K562 (cell line): Measurements from ENCODE around the gene GET3. TPM values are rescaled to one million over a fixed set of nuclear protein-coding genes. Genes with fewer than 3 reads are reported as not detected.

Experiments
- BRF1 ChIP-seq: IDR thresholded peaks from 3 replicates; pipeline ENCODE4 v1.6.1; 2011; ENCODE audit warnings: borderline replicate concordance, mild to moderate bottlenecking; ENCODE audit not compliant: insufficient read length; ENCODE audit errors: extremely low read depth
- CHD2 ChIP-seq: IDR thresholded peaks from 2 replicates; pipeline ENCODE4 v1.6.1; 2011; ENCODE audit warnings: low read depth, low read length
- CREM ChIP-seq: IDR thresholded peaks from 2 replicates; pipeline ENCODE4 v1.6.1; 2014; ENCODE audit warnings: antibody characterized with exemption, low read depth
- ELF1 ChIP-seq: fragments of 200-800 bp; sonication (Bioruptor generic); IDR thresholded peaks from 2 replicates; pipeline ENCODE4 v1.6.1; 2016; ENCODE audit warnings: missing genetic modification characterization, missing compliant biosample characterization
- ESRRA ChIP-seq: fragments of 450-650 bp; IDR thresholded peaks from 2 replicates; pipeline ENCODE4 v1.6.1; 2014; ENCODE audit warnings: low read depth, mild to moderate bottlenecking, moderate library complexity, borderline replicate concordance
- HCFC1 ChIP-seq: IDR thresholded peaks from 2 replicates; pipeline ENCODE4 v1.6.1; 2012; ENCODE audit warnings: low read depth, low read length, improper control_type of control experiment
- HDAC1 ChIP-seq, 2 experiments: fragments of 450-650 bp; IDR thresholded peaks; 2 replicates each; pipeline ENCODE4 v1.6.1; 2016 to 2017; ENCODE audit warnings: inconsistent platforms in 1 of 2, mild to moderate bottlenecking in 1 of 2, moderate library complexity in 1 of 2
- HNRNPUL1 ChIP-seq: fragments of 200-400 bp; formaldehyde crosslinking; IDR thresholded peaks from 2 replicates; pipeline ENCODE4 v1.6.1; 2017; ENCODE audit warnings: low read length
- JUN ChIP-seq, 2 experiments: sonication (generic) in 1 of 2; formaldehyde crosslinking in 1 of 2; IDR thresholded peaks; 2 replicates each; pipeline versions ENCODE4 v1.6.1 to v1.8.0; 2012 to 2022; ENCODE audit warnings: borderline replicate concordance in 2 of 2, mild to moderate bottlenecking in 2 of 2, improper control_type of control experiment in 1 of 2, low read depth in 1 of 2, low read length in 1 of 2, missing genetic modification reagents in 1 of 2
- KDM4B ChIP-seq, 2 experiments: fragments of 450-650 bp in 1 of 2; sonication (generic) in 1 of 2; IDR thresholded peaks; 2 replicates each; pipeline ENCODE4 v1.6.1; 2016 to 2017; ENCODE audit warnings: borderline replicate concordance in 2 of 2, antibody characterized with exemption in 1 of 2, low read depth in 1 of 2, mild to moderate bottlenecking in 1 of 2
- MYC ChIP-seq, 2 experiments: fragments of 250-450 bp in 1 of 2; sonication (Bioruptor Pico) in 1 of 2; IDR thresholded peaks; 2 replicates each; pipeline versions ENCODE4 v1.5.1 to v1.6.1; 2012 to 2021; ENCODE audit warnings: low read depth in 2 of 2, borderline replicate concordance in 1 of 2, improper control_type of control experiment in 1 of 2, low read length in 1 of 2, mild to moderate bottlenecking in 1 of 2, moderate library complexity in 1 of 2
- PHF8 ChIP-seq: fragments of 200-600 bp; sonication (generic); IDR thresholded peaks from 2 replicates; pipeline ENCODE4 v1.6.1; 2012; ENCODE audit warnings: mixed run types, mild to moderate bottlenecking, inconsistent platforms, low read length, moderate library complexity, borderline replicate concordance
- SIN3B ChIP-seq: fragments of 450-650 bp; IDR thresholded peaks from 2 replicates; pipeline ENCODE4 v1.6.1; 2017; ENCODE audit warnings: low read depth, mild to moderate bottlenecking, moderate library complexity
- SMAD2 ChIP-seq: fragments of 150-350 bp; IDR thresholded peaks from 2 replicates; pipeline ENCODE4 v1.6.1; 2014; ENCODE audit warnings: low read depth, mild to moderate bottlenecking, low read length
- SNIP1 ChIP-seq: fragments of 450-650 bp; IDR thresholded peaks from 2 replicates; pipeline ENCODE4 v1.7.1; 2017; ENCODE audit warnings: low read depth, mild to moderate bottlenecking
- SOX6 ChIP-seq: fragments of 450-650 bp; IDR thresholded peaks from 2 replicates; pipeline ENCODE4 v1.6.1; 2014; ENCODE audit warnings: mild to moderate bottlenecking
- SUPT5H ChIP-seq: fragments of 450-650 bp; IDR thresholded peaks from 2 replicates; pipeline ENCODE4 v1.6.1; 2016
- ZNF143 ChIP-seq: sonication (generic); formaldehyde crosslinking; IDR thresholded peaks from 2 replicates; pipeline ENCODE4 v1.9.0; 2022; ENCODE audit warnings: mild to moderate bottlenecking, missing genetic modification reagents
- ZNF436 ChIP-seq: fragments of 250-450, 450-650 bp; sonication (Bioruptor Pico); formaldehyde crosslinking; IDR thresholded peaks from 2 replicates; pipeline ENCODE4 v1.7.0; 2020; ENCODE audit warnings: mild to moderate bottlenecking
- polyA plus RNA-seq, 8 experiments: library from polyadenylated mRNA; depleted of rRNA in 4 of 8; stranded (reverse) in 5 of 8; unstranded in 3 of 8; fragments of >200 nt; fragmentation: Nextera tagmentation in 2 of 8; fragmentation: Illumina TruSeq in 1 of 8; extraction: Ambion mirVana in 2 of 8; extraction: Trizol in 1 of 8; gene quantifications; 2 replicates each; pipeline versions ENCODE4 v1.2.1 to v1.2.3, GENCODE V29; 2011 to 2014; ENCODE audit warnings: inconsistent platforms in 1 of 8, missing spikeins in 1 of 8
- total RNA-seq, 7 experiments: library from RNA; depleted of rRNA in 6 of 7; stranded (reverse); fragments of >200 nt in 6 of 7; fragmentation: Illumina TruSeq in 2 of 7; extraction: Trizol in 2 of 7; gene quantifications; 2 replicates each; pipeline versions ENCODE4 v1.2.1 to v1.2.3, GENCODE V29; 2011 to 2021; ENCODE audit warnings: low replicate concordance in 1 of 7
- TF ChIP-seq, protein P1 (sequence below), 2 experiments: fragments of 450-650 bp in 1 of 2; sonication (generic) in 1 of 2; formaldehyde crosslinking in 1 of 2; IDR thresholded peaks in 1 of 2; conservative IDR thresholded peaks in 1 of 2; 2 replicates each; pipeline versions ENCODE4 v1.6.1 to v1.8.1; 2016 to 2023; ENCODE audit warnings: mild to moderate bottlenecking in 2 of 2, moderate library complexity in 2 of 2, inconsistent platforms in 1 of 2, missing genetic modification reagents in 1 of 2
- TF ChIP-seq, protein P2 (sequence below): fragments of 250-450 bp; sonication (Bioruptor Pico); IDR thresholded peaks from 2 replicates; pipeline ENCODE4 v1.8.0; 2021; ENCODE audit warnings: borderline replicate concordance, mild to moderate bottlenecking, moderate library complexity; ENCODE audit not compliant: poor library complexity, severe bottlenecking
- TF ChIP-seq, protein P3 (sequence below): fragments of 200-800 bp; sonication (Bioruptor generic); IDR thresholded peaks from 2 replicates; pipeline ENCODE4 v1.6.1; 2017; ENCODE audit warnings: missing genetic modification characterization, missing compliant biosample characterization

Gene GET3
- total and polyA plus RNA-seq, 9 of the 15 experiments (the other 6 are each of a cell fraction or from before 2014, with no cell fraction given), result 8.3 to 83.5 (median 51.8) TPM

DNA sequence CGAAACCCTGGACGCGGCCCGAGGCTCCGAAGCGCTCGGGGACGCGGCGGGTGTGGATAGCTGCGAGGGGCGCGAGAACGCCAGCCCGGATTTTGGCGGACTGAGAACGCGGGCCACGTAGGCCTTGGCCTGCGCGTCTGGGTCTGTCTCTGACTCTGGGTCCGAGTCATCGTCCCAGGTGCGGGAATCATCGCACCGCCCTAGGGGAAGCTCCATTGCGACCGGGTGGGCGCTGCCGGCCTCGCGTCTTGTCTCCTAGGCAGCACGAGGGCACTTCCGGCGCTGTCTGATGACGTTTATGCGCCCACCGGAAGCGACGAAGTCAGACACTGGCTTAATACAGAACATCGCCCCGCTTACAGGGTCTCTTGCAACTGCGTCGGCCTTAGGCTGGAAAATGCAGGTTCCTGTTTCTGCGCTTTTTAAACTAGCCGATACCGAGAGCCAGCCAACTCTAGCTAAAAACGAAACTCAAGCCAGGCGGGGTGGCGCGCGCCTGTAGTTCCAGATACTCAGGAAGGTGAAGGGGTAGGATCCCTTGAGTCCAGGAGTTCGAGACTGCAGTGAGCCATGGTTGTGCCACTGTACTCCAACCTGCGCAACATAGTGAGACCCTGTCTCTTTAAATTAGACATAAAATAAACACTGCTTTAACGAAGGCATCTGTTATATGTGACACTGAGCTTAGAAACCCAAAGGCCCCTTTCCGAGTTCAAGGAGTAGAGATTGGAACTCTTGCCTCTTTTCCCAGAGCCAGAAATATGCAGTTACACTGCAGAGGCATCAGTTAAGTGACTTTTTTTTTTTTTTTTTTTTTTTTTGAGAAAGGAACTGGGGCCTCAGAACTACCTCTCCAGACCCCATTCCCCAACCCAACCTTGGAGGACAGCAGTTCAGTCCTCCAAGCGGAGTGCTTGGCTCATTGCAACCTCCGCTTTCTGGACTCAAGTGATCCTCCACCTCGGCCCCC lies 40.6 kb upstream of the GET3 start, which contains the start of gene FBXW9 (continued):
- TF ChIP-seq, protein P1, sequence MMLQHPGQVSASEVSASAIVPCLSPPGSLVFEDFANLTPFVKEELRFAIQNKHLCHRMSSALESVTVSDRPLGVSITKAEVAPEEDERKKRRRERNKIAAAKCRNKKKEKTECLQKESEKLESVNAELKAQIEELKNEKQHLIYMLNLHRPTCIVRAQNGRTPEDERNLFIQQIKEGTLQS (IDR thresholded peaks at IDR 0.05), result 0 out of 2 replicates have a peak, but pooled peaks have one; percentile 7
- TF ChIP-seq, protein P1 (CRISPR knock-in tag; conservative IDR thresholded peaks at IDR 0.05), result no peak
- TF ChIP-seq SIN3B, result peak; percentile 91
- peak; percentile 85 for TF ChIP-seq SUPT5H
- no peak for TF ChIP-seq ZNF143 (CRISPR knock-in tag)
- TF ChIP-seq ZNF436, result no peak
- TF ChIP-seq SNIP1, result no peak
- peak; percentile 65 to 99; a peak in 2 of 4 replicates for TF ChIP-seq HDAC1 (IDR thresholded peaks at IDR 0.05)
- peak; percentile 87 for TF ChIP-seq HCFC1
- TF ChIP-seq JUN (IDR thresholded peaks at IDR 0.05; ENCODE audit: borderline replicate concordance, low read depth, low read length), result peak; percentile 26; the same call in 1 of the 2 replicates
- TF ChIP-seq JUN (CRISPR knock-in tag; IDR thresholded peaks at IDR 0.05; ENCODE audit: borderline replicate concordance), result no peak
- 0 out of 2 replicates have a peak, but pooled peaks have one; percentile 20 for TF ChIP-seq SOX6
- TF ChIP-seq BRF1, result no peak
- TF ChIP-seq, protein P2, sequence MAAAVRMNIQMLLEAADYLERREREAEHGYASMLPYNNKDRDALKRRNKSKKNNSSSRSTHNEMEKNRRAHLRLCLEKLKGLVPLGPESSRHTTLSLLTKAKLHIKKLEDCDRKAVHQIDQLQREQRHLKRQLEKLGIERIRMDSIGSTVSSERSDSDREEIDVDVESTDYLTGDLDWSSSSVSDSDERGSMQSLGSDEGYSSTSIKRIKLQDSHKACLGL (CRISPR knock-in tag), result peak; percentile 79
- peak in 1 of 2 experiments; percentile 37; a peak in 1 of 4 replicates for TF ChIP-seq KDM4B (IDR thresholded peaks at IDR 0.05; ENCODE audit: borderline replicate concordance in 2 of 2, low read depth in 1 of 2)
- TF ChIP-seq SMAD2, result no peak
- TF ChIP-seq ELF1 (tag), result peak; percentile 78
- TF ChIP-seq ESRRA, result 0 out of 2 replicates have a peak, but pooled peaks have one; percentile 29
- peak; percentile 73 for TF ChIP-seq PHF8
- TF ChIP-seq, protein P3, sequence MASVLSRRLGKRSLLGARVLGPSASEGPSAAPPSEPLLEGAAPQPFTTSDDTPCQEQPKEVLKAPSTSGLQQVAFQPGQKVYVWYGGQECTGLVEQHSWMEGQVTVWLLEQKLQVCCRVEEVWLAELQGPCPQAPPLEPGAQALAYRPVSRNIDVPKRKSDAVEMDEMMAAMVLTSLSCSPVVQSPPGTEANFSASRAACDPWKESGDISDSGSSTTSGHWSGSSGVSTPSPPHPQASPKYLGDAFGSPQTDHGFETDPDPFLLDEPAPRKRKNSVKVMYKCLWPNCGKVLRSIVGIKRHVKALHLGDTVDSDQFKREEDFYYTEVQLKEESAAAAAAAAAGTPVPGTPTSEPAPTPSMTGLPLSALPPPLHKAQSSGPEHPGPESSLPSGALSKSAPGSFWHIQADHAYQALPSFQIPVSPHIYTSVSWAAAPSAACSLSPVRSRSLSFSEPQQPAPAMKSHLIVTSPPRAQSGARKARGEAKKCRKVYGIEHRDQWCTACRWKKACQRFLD (CRISPR knock-in tag), result peak; percentile 60; the same call in 1 of the 2 replicates
- no peak for TF ChIP-seq CHD2
- 0 out of 2 replicates have a peak, but pooled peaks have one; percentile 60 for TF ChIP-seq HNRNPUL1
- TF ChIP-seq MYC (IDR thresholded peaks at IDR 0.05; ENCODE audit: low read depth, low read length), result peak; percentile 70
- 0 out of 2 replicates have a peak, but pooled peaks have one; percentile 40 for TF ChIP-seq MYC (CRISPR knock-in tag; IDR thresholded peaks at IDR 0.05; ENCODE audit: borderline replicate concordance, low read depth)
- TF ChIP-seq CREM, result peak; percentile 99
